ENCODE data around the gene PERM1.

The PERM1 gene

GRCh38 chr1:1006305-1007159, 24.6 kb upstream of the PERM1 start:
- no peak for DNase-seq
- TF ChIP-seq GATA1 (IDR thresholded peaks at IDR 0.05; ENCODE audit: low read depth, low read length) (no peak), POLR2A (IDR thresholded peaks at IDR 0.05; ENCODE audit: low read length) (no peak)

GRCh38 chr1:1005774-1006304, 23.9 kb upstream of the PERM1 start:
- TF ChIP-seq POLR2A (IDR thresholded peaks at IDR 0.05; ENCODE audit: low read length) (no peak), GATA1 (IDR thresholded peaks at IDR 0.05; ENCODE audit: low read depth, low read length) (no peak)
- no peak for DNase-seq

- DNase-seq = peak in 1 of 2 experiments; percentile 41
- TF ChIP-seq GATA1 (IDR thresholded peaks at IDR 0.05; ENCODE audit: low read depth, low read length) (no peak), POLR2A (IDR thresholded peaks at IDR 0.05; ENCODE audit: low read length) (no peak)
Observed at GRCh38 chr1:1004780-1005697, 23.1 kb upstream of the PERM1 start.

- TF ChIP-seq GATA1 (IDR thresholded peaks at IDR 0.05; ENCODE audit: low read depth, low read length) = no peak
- TF ChIP-seq POLR2A (IDR thresholded peaks at IDR 0.05; ENCODE audit: low read length) = no peak
- no peak for DNase-seq
Observed at GRCh38 chr1:1004420-1004779, 22.5 kb upstream of the PERM1 start.

GRCh38 chr1:1003618-1004419, 21.9 kb upstream of the PERM1 start:
- no peak for TF ChIP-seq POLR2A (IDR thresholded peaks at IDR 0.05; ENCODE audit: low read length)
- TF ChIP-seq GATA1 (IDR thresholded peaks at IDR 0.05; ENCODE audit: low read depth, low read length) = no peak

GRCh38 chr1:1001057-1001783, 19.3 kb upstream of the PERM1 start:
- no peak for DNase-seq

More at GRCh38 chr1:1003618-1004419, 21.9 kb upstream of the PERM1 start:
- no peak for DNase-seq

GRCh38 chr1:1000357-1001056, 18.6 kb upstream of the PERM1 start:
- peak; percentile 71 to 85 for DNase-seq
- no peak for TF ChIP-seq GATA1 (IDR thresholded peaks at IDR 0.05; ENCODE audit: low read depth, low read length)
- no peak for TF ChIP-seq POLR2A (IDR thresholded peaks at IDR 0.05; ENCODE audit: low read length)

More at GRCh38 chr1:1001057-1001783, 19.3 kb upstream of the PERM1 start:
- TF ChIP-seq GATA1 (IDR thresholded peaks at IDR 0.05; ENCODE audit: low read depth, low read length) (no peak), POLR2A (IDR thresholded peaks at IDR 0.05; ENCODE audit: low read length) (no peak)

- no peak for TF ChIP-seq GATA1 (IDR thresholded peaks at IDR 0.05; ENCODE audit: low read depth, low read length)
- no peak for TF ChIP-seq POLR2A (IDR thresholded peaks at IDR 0.05; ENCODE audit: low read length)
- DNase-seq = peak; percentile 69 to 74
Observed at GRCh38 chr1:999725-1000356, 17.9 kb upstream of the PERM1 start, which contains the start of gene HES4. Gene HES4, minus strand, starts transcription at chr1:1000097. Its CDS starts 124 bp downstream, at chr1:999973.

- TF ChIP-seq POLR2A (IDR thresholded peaks at IDR 0.05; ENCODE audit: low read length) (no peak), GATA1 (IDR thresholded peaks at IDR 0.05; ENCODE audit: low read depth, low read length) (no peak)
- DNase-seq = no peak
Observed at GRCh38 chr1:998995-999724, 17.3 kb upstream of the PERM1 start.

GRCh38 chr1:998745-998994, 16.8 kb upstream of the PERM1 start:
- DNase-seq = no peak

More at GRCh38 chr1:998745-998994, 16.8 kb upstream of the PERM1 start:
- TF ChIP-seq POLR2A (IDR thresholded peaks at IDR 0.05; ENCODE audit: low read length) = no peak
- no peak for TF ChIP-seq GATA1 (IDR thresholded peaks at IDR 0.05; ENCODE audit: low read depth, low read length)

Measured in erythroblast (primary cell).